ENCODE data around the gene PLA2R1. TPM values are rescaled to one million over a fixed set of nuclear protein-coding genes. Genes with fewer than 3 reads are reported as not detected.

PLA2R1 gene
- polyA plus RNA-seq, 4 donors, result 3.3 to 24.6 (median 4.3) TPM

DNA sequence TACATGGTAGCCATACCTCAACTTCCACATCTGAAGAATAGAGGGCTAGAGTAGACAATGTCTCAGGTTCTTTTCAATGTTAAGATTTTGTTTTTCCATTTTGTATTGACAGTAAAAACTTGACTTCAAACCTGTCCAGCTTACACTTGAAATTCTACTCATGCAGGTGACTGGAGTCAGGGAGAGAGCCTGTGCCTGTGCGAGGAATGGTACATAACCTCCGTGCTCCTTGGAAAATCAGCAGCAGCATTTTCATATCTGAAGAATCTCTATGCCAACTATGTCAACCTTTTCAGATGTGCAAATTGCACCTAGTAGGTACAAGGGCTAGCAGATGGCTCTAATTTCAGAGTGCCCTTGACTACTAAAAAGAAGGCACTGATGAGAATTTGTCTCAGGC, 2.1 kb downstream of the PLA2R1 start:
- WGBS, 3 donors, result 54 to 85% (median 81%) methylated on average over 2 of the region's 2 CpGs
- Histone ChIP-seq H3K27ac (ENCODE audit: low read depth in 1 of 3, low read length in 2 of 3) (no peak overlapping the region), H3K9me3 (ENCODE audit: control insufficient read depth in 2 of 2, insufficient read depth in 1 of 2, low read depth in 1 of 2, low read length in 1 of 2) (no peaks in the 10 kb centered on the region), H3K36me3 (ENCODE audit: control insufficient read depth in 3 of 3, insufficient read depth in 2 of 3, low read depth in 1 of 3, low read length in 3 of 3) (peaks cover 0 to 7% (median 0%) of the 10 kb centered on the region in 3 donors), H3K4me3 (ENCODE audit: low read depth in 1 of 3, low read length in 3 of 3) (no peak overlapping the region), H3K27me3 (ENCODE audit: control insufficient read depth in 3 of 3, insufficient read depth in 3 of 3, low read length in 3 of 3) (peaks cover 0 to 2% (median 0%) of the 10 kb centered on the region in 3 donors), H3K4me1 (ENCODE audit: control insufficient read depth in 3 of 3, insufficient read depth in 2 of 3, low read depth in 1 of 3, low read length in 2 of 3) (peaks cover 5 to 29% (median 5%) of the 10 kb centered on the region in 3 donors)
- no peak for DNase-seq
- FAIRE-seq, result no peak

DNA sequence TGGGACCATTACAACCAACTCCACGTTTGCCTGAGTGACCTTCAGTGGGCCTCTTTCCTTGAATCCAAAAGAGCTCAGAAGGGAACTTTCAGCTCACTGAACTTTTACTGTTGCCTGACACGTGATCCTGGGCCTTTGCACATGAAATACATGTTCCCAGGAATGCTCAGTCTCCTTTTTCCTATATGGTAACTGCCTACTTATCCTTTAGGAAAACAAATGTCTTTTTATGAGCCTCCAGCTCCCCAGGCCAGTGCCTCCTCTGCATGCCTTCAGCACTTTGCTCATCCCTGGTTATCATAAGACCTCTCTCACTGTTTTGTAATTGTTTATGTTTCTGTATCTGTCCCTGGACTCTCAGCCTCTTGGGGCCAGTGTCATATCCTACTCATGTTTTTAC, 5.1 kb downstream of the PLA2R1 start:
- H3K27me3 ChIP-seq (ENCODE audit: control insufficient read depth in 3 of 3, insufficient read depth in 3 of 3, low read length in 3 of 3), result peaks cover 0 to 2% (median 0%) of the 10 kb centered on the region in 3 donors
- FAIRE-seq, result no peak
- WGBS, 3 donors, result 36 to 66% (median 46%) methylated on average over 2 of the region's 2 CpGs
- H3K4me3 ChIP-seq (ENCODE audit: low read depth in 1 of 3, low read length in 3 of 3), result no peak overlapping the region
- peaks cover 0 to 7% (median 0%) of the 10 kb centered on the region in 3 donors for H3K36me3 ChIP-seq (ENCODE audit: control insufficient read depth in 3 of 3, insufficient read depth in 2 of 3, low read depth in 1 of 3, low read length in 3 of 3)
- no peak for DNase-seq
- H3K4me1 ChIP-seq (ENCODE audit: control insufficient read depth in 3 of 3, insufficient read depth in 2 of 3, low read depth in 1 of 3, low read length in 2 of 3), result peaks cover 0 to 9% (median 2%) of the 10 kb centered on the region in 3 donors
- no peaks in the 10 kb centered on the region for H3K9me3 ChIP-seq (ENCODE audit: control insufficient read depth in 2 of 2, insufficient read depth in 1 of 2, low read depth in 1 of 2, low read length in 1 of 2)
- peak overlapping the region in 1 of 3 donors; percentile 3 for H3K27ac ChIP-seq (ENCODE audit: low read depth in 1 of 3, low read length in 2 of 3)

DNA sequence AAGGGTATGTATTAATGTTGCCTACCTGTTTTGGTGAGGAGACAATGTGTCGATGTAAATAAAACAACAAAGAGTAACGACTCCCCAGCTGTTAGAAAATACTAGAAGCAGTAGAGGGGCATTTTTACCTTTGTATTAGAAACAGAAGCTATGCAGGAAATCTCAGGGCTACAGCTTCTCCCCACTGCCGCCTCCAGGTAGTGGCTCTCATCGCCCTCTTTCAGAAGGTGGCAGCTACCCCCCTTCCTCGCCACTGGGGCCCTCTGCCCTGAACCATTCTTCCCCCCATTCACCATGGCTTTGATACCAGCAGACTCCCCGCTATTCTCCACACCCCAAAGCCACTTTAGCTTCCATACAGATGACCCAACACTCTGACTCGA, 6.7 kb downstream of the PLA2R1 start:
- Histone ChIP-seq H3K9me3 (ENCODE audit: control insufficient read depth in 2 of 2, insufficient read depth in 1 of 2, low read depth in 1 of 2, low read length in 1 of 2) (no peaks in the 10 kb centered on the region), H3K27me3 (ENCODE audit: control insufficient read depth in 3 of 3, insufficient read depth in 3 of 3, low read length in 3 of 3) (peaks cover 0 to 2% (median 0%) of the 10 kb centered on the region in 3 donors), H3K27ac (ENCODE audit: low read depth in 1 of 3, low read length in 2 of 3) (no peak overlapping the region), H3K36me3 (ENCODE audit: control insufficient read depth in 3 of 3, insufficient read depth in 2 of 3, low read depth in 1 of 3, low read length in 3 of 3) (peaks cover 0 to 7% (median 0%) of the 10 kb centered on the region in 3 donors), H3K4me1 (ENCODE audit: control insufficient read depth in 3 of 3, insufficient read depth in 2 of 3, low read depth in 1 of 3, low read length in 2 of 3) (peaks cover under 1 to 14% (median 4%) of the 10 kb centered on the region in 3 donors), H3K4me3 (ENCODE audit: low read depth in 1 of 3, low read length in 3 of 3) (no peak overlapping the region)
- FAIRE-seq (no peak), DNase-seq (no peak)
- 84 to 93% (median 93%) methylated on average over 7 of the region's 7 CpGs for WGBS, 3 donors

DNA sequence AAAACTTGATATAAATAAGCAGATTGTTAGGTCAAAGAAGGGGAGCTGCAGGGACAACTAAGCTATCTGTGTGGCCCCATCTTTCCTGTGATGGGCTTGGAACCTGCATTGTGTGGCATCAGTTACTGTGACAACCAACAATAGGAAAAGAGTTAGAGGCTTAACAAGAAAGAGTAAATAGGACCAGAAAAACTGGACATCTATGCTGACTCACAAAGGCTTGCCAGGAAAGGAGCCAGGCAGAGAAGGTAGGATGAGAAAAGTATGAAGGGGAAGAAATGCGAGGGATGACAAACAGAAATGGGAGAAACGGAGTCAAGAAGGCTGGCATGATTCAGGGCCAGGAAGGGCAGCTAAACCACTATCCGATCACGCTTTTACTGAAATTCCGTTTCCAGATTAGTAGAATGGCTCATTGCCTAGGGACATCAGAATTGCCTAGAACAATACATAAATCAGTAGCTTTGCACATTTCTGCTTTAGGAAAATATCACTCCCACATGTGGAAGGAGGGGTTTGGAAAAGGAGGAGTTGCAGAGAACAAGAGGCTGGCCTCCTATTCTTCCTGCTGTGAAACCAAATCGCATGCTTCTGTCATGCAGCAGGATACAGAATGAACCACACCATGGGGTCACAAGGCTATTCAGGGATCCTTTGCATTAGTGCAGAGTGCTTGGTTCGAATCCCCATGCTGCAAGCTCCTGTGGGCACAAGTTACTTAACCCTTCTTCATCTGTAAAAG, 7.3 kb downstream of the PLA2R1 start:
- Histone ChIP-seq H3K27me3 (ENCODE audit: control insufficient read depth in 3 of 3, insufficient read depth in 3 of 3, low read length in 3 of 3) (no peaks in the 10 kb centered on the region), H3K27ac (ENCODE audit: low read depth in 1 of 3, low read length in 2 of 3) (no peak overlapping the region), H3K4me1 (ENCODE audit: control insufficient read depth in 3 of 3, insufficient read depth in 2 of 3, low read depth in 1 of 3, low read length in 2 of 3) (peaks cover 3 to 14% (median 4%) of the 10 kb centered on the region in 3 donors), H3K36me3 (ENCODE audit: control insufficient read depth in 3 of 3, insufficient read depth in 2 of 3, low read depth in 1 of 3, low read length in 3 of 3) (peaks cover 0 to 7% (median 0%) of the 10 kb centered on the region in 3 donors), H3K9me3 (ENCODE audit: control insufficient read depth in 2 of 2, insufficient read depth in 1 of 2, low read depth in 1 of 2, low read length in 1 of 2) (no peaks in the 10 kb centered on the region), H3K4me3 (ENCODE audit: low read depth in 1 of 3, low read length in 3 of 3) (no peak overlapping the region)
- 76 to 81% (median 79%) methylated on average over 7 of the region's 7 CpGs for WGBS, 3 donors
- DNase-seq (no peak), FAIRE-seq (no peak)

DNA sequence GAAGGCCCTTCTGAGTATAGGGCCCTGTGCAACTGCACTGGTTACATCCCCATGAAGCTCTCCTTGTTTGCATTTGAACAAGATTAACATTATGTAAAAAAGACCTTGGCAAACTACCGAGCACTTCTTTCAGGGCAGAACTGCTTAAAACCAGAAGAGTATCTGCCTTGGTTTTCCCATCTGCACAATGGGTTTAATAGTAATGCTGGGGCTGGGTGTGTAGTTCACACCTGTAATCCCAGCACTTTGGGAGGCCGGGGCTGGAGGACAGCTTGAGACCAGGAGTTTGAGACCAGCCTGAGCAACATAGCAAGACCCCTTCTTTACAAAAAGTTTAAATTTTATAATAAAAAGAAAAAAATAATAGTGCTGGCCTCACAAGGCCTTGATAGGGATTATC, 8.5 kb downstream of the PLA2R1 start:
- no peak for DNase-seq
- Histone ChIP-seq H3K4me3 (ENCODE audit: low read depth in 1 of 3, low read length in 3 of 3) (no peak overlapping the region), H3K9me3 (ENCODE audit: control insufficient read depth in 2 of 2, insufficient read depth in 1 of 2, low read depth in 1 of 2, low read length in 1 of 2) (no peaks in the 10 kb centered on the region), H3K27me3 (ENCODE audit: control insufficient read depth in 3 of 3, insufficient read depth in 3 of 3, low read length in 3 of 3) (no peaks in the 10 kb centered on the region), H3K4me1 (ENCODE audit: control insufficient read depth in 3 of 3, insufficient read depth in 2 of 3, low read depth in 1 of 3, low read length in 2 of 3) (peaks cover 3 to 15% (median 4%) of the 10 kb centered on the region in 3 donors), H3K27ac (ENCODE audit: low read depth in 1 of 3, low read length in 2 of 3) (no peak overlapping the region), H3K36me3 (ENCODE audit: control insufficient read depth in 3 of 3, insufficient read depth in 2 of 3, low read depth in 1 of 3, low read length in 3 of 3) (peaks cover 0 to 7% (median 0%) of the 10 kb centered on the region in 3 donors)
- no peak for FAIRE-seq
- WGBS, 3 donors, result 86 to 92% (median 89%) methylated on average over 2 of the region's 2 CpGs

DNA sequence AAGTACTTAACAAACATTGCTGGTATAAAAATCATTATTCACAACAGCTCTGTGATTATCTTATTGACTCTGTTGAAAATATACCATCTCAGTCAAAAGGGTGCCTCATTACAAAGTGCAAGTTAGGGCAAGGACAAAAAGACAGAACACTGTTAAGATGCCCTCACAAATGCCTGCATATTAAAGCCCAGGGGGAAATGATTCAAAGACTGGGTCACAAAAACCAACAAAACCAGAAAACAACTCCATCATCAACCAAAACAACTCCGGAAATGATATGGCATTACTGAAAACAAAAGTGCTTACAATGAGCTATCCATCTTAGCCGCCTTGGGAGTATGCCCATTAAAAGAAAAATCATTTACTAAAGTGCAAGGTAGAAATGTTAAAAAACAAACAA, 9.9 kb downstream of the PLA2R1 start:
- no peak overlapping the region for H3K27ac ChIP-seq (ENCODE audit: low read depth in 1 of 3, low read length in 2 of 3)
- no peak overlapping the region for H3K4me3 ChIP-seq (ENCODE audit: low read depth in 1 of 3, low read length in 3 of 3)
- FAIRE-seq, result no peak
- no peak for DNase-seq
- no peaks in the 10 kb centered on the region for H3K27me3 ChIP-seq (ENCODE audit: control insufficient read depth in 3 of 3, insufficient read depth in 3 of 3, low read length in 3 of 3)
- peaks cover 0 to 4% (median 0%) of the 10 kb centered on the region in 3 donors for H3K36me3 ChIP-seq (ENCODE audit: control insufficient read depth in 3 of 3, insufficient read depth in 2 of 3, low read depth in 1 of 3, low read length in 3 of 3)
- WGBS, 3 donors, result 44 to 75% (median 67%) methylated on average over 2 of the region's 2 CpGs
- no peaks in the 10 kb centered on the region for H3K9me3 ChIP-seq (ENCODE audit: control insufficient read depth in 2 of 2, insufficient read depth in 1 of 2, low read depth in 1 of 2, low read length in 1 of 2)
- peaks cover 3 to 15% (median 4%) of the 10 kb centered on the region in 3 donors for H3K4me1 ChIP-seq (ENCODE audit: control insufficient read depth in 3 of 3, insufficient read depth in 2 of 3, low read depth in 1 of 3, low read length in 2 of 3)

DNA sequence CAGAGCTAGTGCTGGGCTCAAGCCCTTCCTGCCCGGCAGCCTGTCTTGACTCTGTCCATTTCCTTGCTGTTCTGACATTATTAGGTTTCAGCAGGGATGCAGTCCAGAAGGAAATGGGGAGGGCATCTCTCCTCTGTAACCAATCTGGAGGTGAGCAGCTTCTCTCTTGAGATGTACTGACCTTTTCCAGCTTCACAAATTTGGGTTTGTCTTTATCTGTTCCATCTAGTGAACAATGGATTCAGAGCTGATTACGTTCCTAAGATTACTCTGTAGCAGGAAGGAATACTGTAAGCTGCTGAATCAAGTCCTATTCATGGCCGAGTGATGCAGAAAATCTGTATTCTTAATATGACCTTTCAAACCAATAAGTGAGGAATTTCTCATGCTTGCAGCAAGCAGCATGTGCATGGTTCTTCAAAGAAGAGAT, 11.0 kb downstream of the PLA2R1 start:
- Histone ChIP-seq H3K36me3 (ENCODE audit: control insufficient read depth in 3 of 3, insufficient read depth in 2 of 3, low read depth in 1 of 3, low read length in 3 of 3) (peaks cover 0 to 2% (median 0%) of the 10 kb centered on the region in 3 donors), H3K4me1 (ENCODE audit: control insufficient read depth in 3 of 3, insufficient read depth in 2 of 3, low read depth in 1 of 3, low read length in 2 of 3) (peaks cover 3 to 10% (median 4%) of the 10 kb centered on the region in 3 donors), H3K9me3 (ENCODE audit: control insufficient read depth in 2 of 2, insufficient read depth in 1 of 2, low read depth in 1 of 2, low read length in 1 of 2) (no peaks in the 10 kb centered on the region), H3K27me3 (ENCODE audit: control insufficient read depth in 3 of 3, insufficient read depth in 3 of 3, low read length in 3 of 3) (no peaks in the 10 kb centered on the region), H3K4me3 (ENCODE audit: low read depth in 1 of 3, low read length in 3 of 3) (no peak overlapping the region), H3K27ac (ENCODE audit: low read depth in 1 of 3, low read length in 2 of 3) (no peak overlapping the region)
- no peak for FAIRE-seq
- no peak for DNase-seq
- WGBS, 3 donors, result 40 to 63% (median 42%) methylated on average over 3 of the region's 3 CpGs

DNA sequence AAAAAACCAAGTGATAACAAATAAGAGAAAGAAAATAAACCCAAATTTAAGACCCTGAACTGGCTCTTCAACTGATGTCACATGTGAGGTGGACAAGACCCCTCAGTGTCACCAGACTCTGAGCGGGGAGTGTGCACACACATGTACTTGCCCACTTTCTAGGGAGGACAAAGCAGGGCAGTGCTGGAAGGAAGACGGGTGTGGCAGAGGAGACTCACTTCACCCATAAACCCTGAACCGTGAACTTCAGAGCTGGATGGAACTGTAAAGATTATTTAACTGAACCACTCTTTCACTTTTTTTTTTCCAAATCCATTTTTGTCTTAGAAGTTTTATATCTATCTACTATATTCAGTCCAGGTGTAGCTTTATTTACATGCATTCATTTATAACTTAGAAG, 12.3 kb downstream of the PLA2R1 start:
- FAIRE-seq, result no peak
- no peaks in the 10 kb centered on the region for H3K9me3 ChIP-seq (ENCODE audit: control insufficient read depth in 2 of 2, insufficient read depth in 1 of 2, low read depth in 1 of 2, low read length in 1 of 2)
- H3K4me3 ChIP-seq (ENCODE audit: low read depth in 1 of 3, low read length in 3 of 3), result no peak overlapping the region
- peaks cover 0 to 8% (median 0%) of the 10 kb centered on the region in 3 donors for H3K36me3 ChIP-seq (ENCODE audit: control insufficient read depth in 3 of 3, insufficient read depth in 2 of 3, low read depth in 1 of 3, low read length in 3 of 3)
- peak; percentile 21 to 66 for DNase-seq
- no peak overlapping the region for H3K27ac ChIP-seq (ENCODE audit: low read depth in 1 of 3, low read length in 2 of 3)
- peaks cover 3 to 10% (median 4%) of the 10 kb centered on the region in 3 donors for H3K4me1 ChIP-seq (ENCODE audit: control insufficient read depth in 3 of 3, insufficient read depth in 2 of 3, low read depth in 1 of 3, low read length in 2 of 3)
- WGBS, 3 donors, result 32 to 69% (median 48%) methylated on average over 3 of the region's 3 CpGs
- no peaks in the 10 kb centered on the region for H3K27me3 ChIP-seq (ENCODE audit: control insufficient read depth in 3 of 3, insufficient read depth in 3 of 3, low read length in 3 of 3)
